Embryonic facial prominence (tissue), 1 donor: Measurements from ENCODE around the gene KCTD11.
"Not testable (repeated sequence)": the region's sequence is repeated elsewhere in the genome, so short reads cannot be mapped to it uniquely, and the experiment has no call there.

Source experiments
- DNase-seq: peaks from one replicate; pipeline ENCODE4 v3.0.0-alpha.2; 2016; ENCODE audit errors: extremely low spot score

Gene KCTD11

DNA sequence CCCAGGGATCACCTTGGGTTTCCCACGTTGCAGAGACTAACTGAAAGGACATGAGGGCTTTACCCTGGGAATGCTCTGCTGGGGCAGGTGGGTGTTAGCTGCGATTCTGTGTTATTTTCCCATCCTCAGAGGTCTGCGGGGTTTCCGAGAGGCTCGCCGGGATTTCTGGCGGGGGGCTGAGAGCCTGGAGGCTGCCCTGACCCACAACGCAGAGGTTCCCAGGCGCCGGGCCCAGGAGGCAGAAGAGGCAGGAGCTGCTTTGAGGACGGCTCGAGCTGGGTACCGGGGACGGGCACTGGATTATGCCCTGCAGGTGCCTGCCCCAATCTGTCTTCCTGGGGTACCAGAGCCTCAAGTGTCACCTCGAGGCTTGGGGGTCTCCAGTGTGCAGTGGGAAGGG lies 8.7 kb upstream of the KCTD11 start:
- DNase-seq, result no peak

DNA sequence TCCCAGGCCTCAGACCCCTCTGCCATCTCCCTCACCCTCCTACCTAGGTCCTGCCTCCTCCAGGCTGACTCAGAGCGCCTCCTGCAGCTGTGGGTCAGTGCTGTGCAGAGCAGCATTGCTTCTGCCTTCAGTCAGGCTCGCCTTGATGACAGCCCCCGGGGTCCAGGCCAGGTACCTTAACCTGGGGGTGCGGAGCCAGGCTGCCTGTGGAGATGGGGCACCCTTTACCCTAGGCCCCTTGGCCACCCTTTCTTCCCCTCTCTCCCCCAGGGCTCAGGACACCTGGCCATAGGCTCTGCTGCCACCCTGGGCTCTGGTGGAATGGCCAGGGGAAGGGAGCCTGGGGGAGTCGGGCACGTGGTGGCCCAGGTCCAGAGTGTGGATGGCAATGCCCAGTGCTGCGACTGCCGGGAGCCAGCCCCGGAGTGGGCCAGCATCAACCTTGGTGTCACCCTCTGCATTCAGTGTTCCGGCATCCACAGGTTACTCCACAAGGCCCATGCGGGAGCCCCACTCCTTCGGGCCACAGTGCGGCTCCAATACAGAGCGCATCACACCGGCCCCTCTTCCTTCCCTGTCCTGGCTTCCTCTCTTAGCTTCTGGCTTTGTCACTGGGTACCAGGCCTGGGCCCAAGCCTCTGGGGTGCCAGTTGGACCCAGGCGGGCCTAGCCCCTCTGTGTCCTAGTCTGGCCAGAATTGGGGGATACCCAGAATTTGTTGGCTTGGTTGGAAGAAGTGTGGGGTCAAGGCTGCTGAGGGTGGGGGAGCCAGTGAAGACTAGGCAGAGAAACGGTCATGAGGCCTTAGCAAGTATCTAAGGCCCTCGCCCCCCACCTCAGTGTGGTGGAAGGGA lies 5.0 kb upstream of the KCTD11 start:
- no peak for DNase-seq

DNA sequence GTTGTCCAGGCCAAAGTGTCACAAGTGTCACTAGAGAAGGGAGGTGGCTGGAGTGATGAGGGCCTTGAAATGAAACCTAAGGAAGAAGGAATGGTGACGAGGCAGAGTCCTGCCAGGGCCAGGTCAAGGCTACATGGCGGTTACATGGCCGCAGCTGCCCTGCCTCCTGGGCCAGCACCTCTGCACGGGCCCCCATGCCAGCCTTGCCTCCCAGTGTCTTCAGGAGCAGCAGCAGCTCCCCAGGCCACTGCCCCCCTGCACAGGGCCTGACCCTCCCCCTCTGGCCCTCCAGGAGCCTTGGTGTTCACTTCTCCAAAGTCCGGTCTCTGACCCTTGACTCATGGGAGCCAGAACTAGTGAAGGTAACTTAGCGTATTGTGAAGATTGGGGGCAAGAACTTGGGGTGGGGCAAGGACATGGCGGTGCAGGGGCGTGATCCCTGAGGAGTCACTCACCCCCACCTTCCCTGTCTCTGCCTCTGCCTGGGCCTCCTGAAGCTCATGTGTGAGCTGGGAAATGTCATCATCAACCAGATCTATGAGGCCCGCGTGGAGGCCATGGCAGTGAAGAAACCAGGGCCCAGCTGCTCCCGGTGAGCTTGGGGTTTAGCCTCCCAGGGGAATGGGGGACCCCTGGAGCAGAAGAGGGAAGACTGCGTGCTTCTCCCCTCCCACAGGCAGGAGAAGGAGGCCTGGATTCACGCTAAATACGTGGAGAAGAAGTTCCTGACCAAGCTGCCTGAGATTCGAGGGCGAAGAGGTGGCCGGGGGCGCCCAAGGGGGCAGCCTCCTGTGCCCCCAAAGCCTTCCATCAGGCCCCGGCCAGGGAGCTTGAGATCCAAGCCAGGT lies 4.1 kb upstream of the KCTD11 start:
- no peak for DNase-seq

DNA sequence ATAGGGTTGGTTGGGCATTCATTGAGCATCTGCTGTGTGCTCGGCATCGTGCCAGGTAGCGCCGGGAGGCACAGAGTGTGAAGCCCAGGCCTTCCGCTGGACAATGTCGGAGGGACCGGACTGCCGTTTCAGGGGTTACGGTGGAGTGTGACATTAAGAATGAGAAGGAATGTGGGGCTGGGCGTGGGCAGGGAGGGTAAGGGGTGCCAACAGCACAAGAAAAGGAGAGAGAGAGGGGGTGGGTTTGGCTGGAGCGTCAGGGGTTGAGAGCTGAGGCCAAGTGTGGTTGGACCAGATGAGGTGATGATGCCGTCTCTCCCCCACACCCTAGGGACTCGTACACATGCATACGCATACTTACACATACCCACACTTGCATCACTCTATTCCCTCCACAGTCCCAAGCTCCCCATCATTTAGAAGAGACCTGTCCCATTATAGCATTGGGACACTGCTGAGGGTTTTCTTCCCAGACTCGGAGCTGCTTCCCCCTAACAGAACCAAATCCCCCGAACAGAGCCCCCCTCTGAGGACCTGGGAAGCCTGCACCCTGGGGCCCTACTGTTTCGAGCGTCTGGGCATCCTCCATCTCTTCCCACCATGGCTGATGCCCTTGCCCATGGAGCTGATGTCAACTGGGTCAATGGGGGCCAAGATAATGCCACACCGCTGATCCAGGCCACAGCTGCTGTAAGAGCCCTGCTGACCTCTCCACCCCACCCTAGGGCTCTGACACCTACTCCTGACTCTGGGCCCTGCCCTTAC lies 3.3 kb upstream of the KCTD11 start:
- no peak for DNase-seq

DNA sequence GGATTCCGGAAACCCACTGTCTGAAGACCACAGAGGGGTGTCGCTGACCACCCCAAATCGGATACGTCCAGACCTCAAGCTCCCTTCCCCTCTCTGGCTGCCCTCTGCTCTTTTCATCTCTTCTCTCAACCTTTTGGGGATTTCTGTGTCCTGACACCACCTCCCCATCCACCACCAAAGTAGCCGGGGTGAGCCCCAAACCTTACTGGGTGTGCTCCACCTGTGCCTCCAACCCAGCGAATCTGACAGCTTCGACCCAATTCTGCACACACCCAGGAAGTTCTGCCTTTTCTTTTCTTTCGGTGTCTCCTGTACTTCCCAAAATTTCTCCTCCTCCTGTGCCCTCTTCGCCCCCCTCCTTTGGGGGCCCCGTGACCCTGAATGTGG lies 534 bp downstream of the KCTD11 start:
- no peak for DNase-seq

DNA sequence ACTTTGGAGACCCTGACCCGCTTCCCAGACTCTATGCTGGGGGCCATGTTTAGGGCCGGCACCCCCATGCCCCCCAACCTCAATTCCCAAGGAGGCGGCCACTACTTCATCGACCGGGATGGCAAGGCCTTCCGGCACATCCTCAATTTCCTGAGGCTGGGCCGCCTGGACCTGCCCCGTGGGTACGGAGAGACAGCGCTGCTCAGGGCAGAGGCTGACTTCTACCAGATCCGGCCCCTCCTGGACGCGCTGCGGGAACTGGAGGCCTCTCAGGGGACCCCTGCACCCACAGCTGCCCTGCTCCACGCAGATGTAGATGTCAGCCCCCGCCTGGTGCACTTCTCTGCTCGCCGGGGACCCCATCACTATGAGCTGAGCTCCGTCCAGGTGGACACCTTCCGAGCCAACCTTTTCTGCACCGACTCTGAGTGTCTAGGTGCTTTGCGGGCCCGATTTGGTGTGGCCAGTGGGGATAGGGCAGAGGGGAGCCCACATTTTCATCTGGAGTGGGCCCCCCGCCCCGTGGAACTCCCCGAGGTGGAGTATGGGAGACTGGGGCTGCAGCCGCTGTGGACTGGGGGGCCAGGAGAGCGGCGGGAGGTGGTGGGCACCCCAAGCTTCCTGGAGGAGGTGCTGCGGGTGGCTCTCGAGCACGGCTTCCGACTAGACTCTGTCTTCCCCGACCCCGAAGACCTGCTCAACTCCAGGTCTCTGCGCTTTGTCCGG lies 1.1 kb downstream of the KCTD11 start:
- no peak for DNase-seq

DNA sequence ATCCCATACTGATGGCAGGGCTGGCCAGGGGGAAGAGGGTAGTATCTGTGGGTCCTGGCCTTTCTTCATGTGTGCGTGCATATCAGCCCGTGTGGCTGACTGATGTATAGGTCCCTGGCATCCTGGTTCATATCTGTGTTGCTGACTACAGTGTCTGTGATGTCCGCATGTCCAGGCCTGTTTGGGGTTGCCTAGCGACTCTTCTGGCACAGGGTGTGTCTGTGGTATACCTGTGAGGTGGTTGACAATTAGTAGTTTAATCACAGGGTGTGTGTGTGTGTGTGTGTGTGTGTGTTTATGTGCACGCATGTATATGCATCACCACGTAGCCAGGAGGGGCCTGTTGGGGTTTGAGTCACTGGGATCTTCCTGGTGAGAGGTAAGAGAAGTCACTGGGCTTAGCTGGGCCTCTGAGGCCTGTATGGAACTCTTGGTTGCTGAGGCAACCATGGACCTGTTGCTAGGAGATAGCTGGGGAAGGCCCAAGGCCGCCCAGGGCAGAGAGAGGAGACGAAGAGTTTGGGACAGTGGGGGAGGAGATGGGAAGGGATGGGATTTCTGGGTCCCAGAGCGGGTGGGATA lies 2.4 kb downstream of the KCTD11 start:
- no peak for DNase-seq

DNA sequence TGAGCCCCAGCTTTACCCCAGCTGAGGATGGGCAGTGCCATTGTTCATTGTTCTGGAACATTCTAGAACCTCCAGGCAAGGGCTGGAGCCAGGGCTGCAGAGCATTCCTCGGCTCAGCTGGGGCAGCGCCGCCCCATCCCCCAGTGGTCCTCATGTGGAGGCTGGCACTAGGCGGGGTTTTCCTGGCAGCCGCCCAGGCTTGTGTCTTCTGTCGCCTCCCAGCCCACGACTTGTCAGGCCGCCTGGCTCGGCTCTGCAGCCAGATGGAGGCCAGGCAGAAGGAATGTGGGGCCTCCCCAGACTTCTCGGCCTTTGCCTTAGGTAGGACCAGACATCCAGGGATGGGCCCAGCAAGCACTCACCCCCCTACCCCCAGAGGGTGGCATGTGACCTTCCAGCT lies 3.1 kb downstream of the KCTD11 start, which contains the start of gene TMEM95:
Gene TMEM95, plus strand, starts transcription at position 104 of the 400 bp plus-strand sequence. Its CDS starts 49 bp downstream, at position 153.
- DNase-seq, result no peak

DNA sequence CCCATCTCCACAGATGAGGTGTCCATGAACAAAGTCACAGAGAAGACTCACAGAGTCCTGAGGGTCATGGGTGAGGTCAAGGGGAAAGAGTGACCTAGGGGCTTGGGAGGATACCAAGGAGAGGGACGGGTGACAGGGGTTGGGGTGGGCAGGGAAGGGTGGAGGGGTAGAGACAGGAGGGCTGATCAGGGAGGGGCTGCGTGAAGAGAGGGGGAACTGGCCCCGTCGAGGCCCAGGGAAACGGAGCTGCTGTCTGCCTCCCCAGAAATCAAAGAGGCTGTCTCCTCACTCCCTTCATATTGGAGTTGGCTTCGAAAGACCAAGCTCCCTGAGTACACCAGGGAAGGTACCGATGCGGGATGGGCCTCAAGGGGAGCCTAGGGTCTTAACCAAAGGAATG lies 3.6 kb downstream of the KCTD11 start:
- no peak for DNase-seq

DNA sequence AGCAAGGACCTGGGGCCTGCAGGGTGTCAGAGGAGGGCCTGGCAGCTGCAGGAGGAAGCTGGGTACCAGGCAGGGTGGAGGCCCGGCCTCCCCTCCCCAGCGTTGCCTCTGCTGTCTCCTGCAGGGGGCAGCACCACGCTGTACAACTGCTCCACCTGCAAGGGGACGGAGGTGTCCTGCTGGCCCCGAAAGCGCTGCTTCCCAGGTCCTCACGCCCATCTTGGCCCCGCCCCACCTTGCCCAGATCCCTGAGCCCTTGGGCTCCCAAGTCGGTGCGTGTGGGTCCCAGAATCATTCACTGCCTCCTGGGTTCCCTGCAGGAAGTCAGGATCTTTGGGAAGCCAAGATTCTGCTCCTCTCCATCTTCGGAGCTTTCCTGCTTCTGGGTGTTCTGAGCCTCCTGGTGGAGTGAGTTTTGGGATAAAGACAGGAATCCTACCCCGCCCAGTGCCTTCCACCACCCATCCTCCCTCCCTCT lies 4.1 kb downstream of the KCTD11 start:
- no peak for DNase-seq

DNA sequence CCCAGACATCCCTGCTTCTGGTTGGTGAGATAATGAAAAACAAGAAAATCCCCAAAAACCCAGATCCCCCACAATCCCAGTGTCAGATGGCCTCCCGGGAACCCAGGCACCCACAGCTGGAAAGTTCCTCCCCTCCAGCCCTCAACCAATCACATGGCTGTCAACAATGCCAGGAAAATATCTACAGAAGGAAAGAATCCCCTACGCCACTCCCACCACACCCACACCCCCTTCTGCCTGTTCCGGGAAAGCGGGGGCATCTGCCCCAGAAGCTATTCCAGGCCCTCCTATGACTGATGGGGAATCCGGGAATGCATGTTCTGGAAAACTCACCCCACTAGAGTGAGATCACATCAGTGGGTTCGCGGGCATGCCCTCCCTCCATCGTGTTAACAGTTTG lies 4.8 kb downstream of the KCTD11 start:
- DNase-seq, result no peak

DNA sequence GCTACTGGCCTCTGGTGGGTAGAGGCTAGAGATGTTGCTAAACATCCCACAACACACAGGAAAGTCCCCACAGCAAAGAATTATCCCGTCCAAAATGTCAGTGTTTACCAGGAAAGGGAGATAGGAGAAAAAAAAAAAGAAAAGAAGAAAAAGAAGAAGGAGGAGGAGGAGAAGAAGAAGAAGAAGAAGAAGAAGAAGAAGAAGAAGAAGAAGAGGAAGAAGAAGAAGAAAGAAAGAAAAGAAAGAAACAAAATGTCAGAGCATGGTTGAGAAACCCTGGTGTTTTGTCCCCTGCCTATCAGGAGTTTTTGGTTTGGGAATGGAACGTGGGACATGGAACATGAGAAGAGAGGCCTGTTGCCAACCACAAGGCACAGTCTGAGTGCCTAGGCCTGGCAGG lies 5.4 kb downstream of the KCTD11 start:
- no peak for DNase-seq

DNA sequence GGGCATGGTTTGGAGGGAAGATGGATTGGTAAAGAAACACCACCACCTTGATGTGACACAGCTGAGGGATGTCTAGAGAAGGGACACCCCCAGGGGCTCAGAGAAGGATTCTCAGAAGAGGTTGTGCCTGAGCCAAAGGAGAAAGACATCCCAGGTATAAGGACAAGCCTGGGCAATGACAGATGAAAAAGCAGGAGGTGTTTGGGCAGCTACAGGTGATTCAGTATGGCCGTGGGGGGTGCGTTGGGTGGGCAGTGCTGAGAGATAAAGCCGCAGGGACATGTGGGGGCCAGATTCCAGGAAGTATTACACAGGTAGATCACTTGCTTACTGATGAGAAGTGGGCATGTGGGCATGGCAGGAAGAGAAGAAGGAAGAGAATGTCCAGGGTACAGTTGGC lies 9.9 kb downstream of the KCTD11 start:
- DNase-seq, result no peak

DNA sequence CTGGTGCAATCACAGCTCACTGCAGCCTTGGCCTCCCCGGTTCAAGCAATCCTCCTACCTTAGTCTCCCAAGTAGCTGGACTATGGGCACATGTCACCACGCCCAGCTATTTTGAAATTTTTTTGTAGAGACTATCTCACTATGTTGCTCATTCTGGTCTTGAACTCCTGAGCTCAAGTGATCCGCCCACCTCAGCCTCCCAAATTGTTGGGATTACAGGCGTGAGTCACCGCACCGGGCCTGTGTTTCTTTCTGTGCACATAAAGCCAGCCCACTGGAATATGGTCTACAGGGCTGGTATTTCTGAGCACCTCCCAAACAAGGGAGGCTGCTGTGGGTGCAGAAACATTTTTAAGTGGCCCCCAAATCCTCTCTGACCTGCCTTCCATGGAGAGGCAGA lies 11.3 kb downstream of the KCTD11 start:
- no peak for DNase-seq

DNA sequence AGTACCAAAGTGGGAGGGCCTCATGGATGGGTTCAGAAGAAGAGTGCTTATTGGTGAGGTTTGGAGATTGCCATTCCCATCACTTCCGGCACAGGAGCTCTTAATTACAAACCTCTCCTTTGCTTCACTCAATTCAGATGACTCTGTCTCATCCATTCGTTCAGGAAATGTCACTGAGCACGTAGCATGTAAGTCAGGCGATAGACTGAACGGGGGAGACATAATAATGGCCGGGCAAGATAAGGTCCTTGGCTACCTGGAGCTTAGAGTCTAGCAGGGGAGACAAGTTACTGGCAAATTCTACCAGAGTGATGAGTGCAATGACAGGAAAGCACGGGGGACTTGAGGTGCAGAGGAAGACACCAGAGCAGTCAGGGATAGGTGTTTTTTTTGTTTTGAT lies 14.0 kb downstream of the KCTD11 start:
- DNase-seq, result not testable (repeated sequence)

DNA sequence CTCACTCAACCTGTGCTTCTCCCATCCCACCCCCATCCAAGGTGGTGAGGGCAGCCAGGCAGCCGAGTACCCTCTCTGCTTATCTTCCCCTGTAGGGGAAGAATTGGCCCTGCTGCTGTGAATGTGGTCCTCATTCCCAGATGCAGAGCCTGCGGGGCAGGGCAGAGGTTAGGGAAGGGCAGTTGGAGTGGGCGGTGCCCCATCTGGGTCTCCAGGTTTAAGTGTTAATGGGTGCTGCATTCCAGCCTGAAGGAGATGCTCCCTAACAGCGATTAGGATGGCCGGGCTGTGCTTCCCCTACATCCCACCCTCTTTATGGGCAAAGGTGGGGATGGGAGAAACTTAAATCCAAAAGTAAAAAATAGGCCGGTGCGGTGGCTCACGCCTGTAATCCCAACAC lies 15.1 kb downstream of the KCTD11 start:
- no peak for DNase-seq

DNA sequence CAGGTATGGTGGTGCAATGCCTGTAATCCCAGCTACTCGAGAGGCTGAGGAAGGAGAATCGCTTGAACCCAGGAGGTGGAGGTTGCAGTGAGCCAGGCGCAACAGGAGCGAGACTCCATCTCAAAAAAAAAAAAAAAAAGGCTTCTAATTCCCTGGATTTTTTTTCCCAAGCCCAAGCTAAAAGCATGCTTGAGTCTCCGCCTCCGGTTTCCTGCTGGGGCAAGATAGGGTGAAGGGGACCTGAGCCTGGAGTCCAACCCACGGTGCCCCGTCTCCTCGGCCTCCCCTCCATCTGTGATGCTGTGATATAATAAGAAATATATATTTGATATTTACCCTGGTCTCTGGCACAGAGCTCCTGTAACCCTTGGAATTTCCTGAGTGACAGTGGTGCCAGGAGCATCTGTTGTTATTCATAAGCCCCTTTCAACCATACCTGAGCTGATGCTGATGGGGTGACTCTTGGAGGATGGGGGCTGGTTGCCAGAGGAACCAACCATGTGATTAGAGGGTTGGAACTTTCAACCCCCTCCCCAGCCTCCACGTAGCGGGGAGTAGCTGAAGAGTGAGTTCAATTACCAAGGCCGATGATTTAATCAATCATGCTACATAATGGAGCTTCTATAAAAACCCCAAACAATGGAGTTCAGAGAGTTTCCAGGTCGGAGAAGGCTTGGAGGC lies 16.1 kb downstream of the KCTD11 start:
- DNase-seq, result no peak

DNA sequence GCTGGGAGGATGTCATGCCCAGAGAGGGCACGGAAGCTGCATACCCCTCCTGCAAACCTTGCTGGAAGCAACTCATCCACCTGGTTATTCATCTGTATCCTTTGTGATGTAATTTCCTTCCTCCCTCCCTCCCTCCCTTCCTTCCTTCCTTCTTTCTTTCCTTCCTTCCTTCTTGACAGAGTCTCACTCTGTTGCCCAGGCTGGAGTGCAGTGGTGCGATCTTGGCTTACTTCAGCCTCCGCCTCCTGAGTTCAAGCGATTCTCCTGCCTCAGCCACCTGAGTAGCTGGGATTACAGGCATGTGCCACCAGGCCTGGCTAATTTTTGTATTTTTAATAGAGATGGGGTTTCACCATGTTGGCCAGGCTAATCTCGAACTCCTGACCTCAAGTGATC lies 16.6 kb downstream of the KCTD11 start:
- DNase-seq, result not testable (repeated sequence)

DNA sequence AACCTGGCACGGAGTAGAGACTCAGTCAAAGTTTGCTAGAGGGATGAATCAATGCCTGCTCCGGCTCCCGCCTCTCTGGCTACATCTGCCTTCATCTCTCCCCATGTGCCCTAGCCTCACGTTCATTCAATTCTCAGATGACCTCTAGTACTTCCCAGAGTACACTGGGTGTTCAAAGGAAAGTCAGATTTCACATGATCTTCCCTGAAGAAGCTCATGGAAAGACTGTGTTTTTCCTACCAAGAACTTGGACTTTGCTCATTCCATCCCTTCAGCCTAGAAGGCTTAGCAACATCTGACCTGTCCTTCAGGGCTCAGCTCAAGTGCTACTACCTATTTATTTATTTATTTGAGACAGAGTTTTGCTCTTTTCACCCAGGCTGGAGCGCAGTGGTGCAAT lies 17.9 kb downstream of the KCTD11 start:
- no peak for DNase-seq

DNA sequence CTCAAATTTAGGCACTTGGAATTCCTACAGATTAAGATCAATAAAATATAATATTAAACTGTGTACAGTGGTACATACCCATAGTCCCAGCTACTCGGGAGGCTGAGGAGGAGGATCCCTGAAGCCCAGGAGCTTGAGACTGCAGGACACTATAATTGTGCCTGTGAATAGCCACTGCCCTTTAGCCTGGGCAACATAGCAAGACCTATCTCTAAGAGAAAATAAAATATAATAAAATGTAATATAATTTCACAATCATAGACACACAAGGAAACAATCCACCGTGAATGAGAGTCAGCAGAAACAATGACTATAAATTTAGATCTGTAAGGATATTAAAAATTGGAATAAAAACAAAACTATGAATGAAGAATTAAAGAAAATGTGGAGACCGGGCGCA lies 18.9 kb downstream of the KCTD11 start:
- no peak for DNase-seq
